Left lobe of liver (tissue), 2 donors: ENCODE data around the gene FZD8. TPM values are rescaled to one million over a fixed set of nuclear protein-coding genes. Genes with fewer than 3 reads are reported as not detected.
A peak's percentile ranks its signal among the peaks of the same experiment; 100 is the strongest.

ENCODE experiments used
- ATAC-seq: fragments of 200-7000 bp; cut with Tn5 transposase; one replicate; pipeline ENCODE4 v1.9.1; 2020; ENCODE audit warnings: mild to moderate bottlenecking, moderate library complexity
- DNase-seq: peaks from one replicate; pipeline ENCODE4 v3.0.0-alpha.2; 2020; ENCODE audit warnings: low spot score
- total RNA-seq: library from RNA; stranded (reverse); gene quantifications from one replicate; pipeline ENCODE4 v1.2.1, GENCODE V29; 2021
- donor health status: DM: no; HTN: no; CAD: no; lungs with moderate emphysema.
- donor health status: DM: no; HTN: yes; CAD: no.

FZD8 gene
- total RNA-seq, 1 donor from 2014 or later = 5.7 TPM

GRCh38 chr10:35607475-35608327 lies 34.4 kb downstream of the FZD8 start:
- no peak for ATAC-seq
- no peak for DNase-seq

DNA sequence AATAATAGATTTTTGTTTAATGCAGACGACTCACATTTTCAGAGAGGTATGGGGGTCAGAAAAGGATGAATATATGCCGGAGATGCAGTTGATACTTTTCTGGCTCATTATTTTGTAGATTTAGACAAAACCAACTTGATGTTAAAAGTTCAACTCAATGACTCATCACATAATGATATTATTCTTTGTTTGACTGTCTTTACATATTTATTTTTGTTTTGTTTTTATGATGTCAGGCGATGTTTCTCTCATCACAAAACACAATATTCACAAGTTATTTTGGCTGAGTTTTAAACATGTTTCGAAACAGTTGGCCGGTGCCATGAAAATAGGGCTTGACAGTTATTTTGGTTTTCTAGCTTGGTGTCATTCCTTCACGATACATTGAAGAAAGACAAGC lies 35.7 kb downstream of the FZD8 start:
- DNase-seq (no peak), ATAC-seq (no peak)

- ATAC-seq = no peak
- DNase-seq = no peak
Measured at GRCh38 chr10:35605191-35605590, 36.9 kb downstream of the FZD8 start, which contains the start of gene GJD4. GJD4 (plus strand) TSS chr10:35605341; CDS start chr10:35605568, 227 bp downstream.

DNA sequence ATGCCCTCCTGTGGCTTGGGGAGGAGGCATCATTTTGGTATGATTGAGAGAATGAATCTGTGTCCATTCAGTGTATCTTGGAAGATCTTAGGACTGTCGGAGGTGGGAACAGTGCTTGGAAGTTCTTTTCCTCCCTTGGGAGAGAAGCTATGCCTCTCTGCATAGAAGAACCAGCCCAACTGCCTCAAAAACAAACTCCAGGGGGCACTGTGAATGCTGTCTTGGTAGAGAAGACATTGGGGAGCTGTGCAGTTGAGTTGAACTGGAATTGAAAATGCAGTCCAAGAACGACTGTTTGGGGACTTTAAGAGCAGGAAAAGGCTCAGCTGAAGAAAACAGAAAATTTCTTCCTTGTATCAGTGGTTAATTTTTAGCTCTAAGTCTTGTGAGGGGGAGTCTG lies 41.9 kb downstream of the FZD8 start:
- DNase-seq (no peak), ATAC-seq (no peak)

- ATAC-seq = peak; percentile 80
- DNase-seq = no peak
Measured at GRCh38 chr10:35598379-35598778, 43.7 kb downstream of the FZD8 start.

- ATAC-seq = no peak
- no peak for DNase-seq
Measured at GRCh38 chr10:35595106-35595505, 47.0 kb downstream of the FZD8 start.

DNA sequence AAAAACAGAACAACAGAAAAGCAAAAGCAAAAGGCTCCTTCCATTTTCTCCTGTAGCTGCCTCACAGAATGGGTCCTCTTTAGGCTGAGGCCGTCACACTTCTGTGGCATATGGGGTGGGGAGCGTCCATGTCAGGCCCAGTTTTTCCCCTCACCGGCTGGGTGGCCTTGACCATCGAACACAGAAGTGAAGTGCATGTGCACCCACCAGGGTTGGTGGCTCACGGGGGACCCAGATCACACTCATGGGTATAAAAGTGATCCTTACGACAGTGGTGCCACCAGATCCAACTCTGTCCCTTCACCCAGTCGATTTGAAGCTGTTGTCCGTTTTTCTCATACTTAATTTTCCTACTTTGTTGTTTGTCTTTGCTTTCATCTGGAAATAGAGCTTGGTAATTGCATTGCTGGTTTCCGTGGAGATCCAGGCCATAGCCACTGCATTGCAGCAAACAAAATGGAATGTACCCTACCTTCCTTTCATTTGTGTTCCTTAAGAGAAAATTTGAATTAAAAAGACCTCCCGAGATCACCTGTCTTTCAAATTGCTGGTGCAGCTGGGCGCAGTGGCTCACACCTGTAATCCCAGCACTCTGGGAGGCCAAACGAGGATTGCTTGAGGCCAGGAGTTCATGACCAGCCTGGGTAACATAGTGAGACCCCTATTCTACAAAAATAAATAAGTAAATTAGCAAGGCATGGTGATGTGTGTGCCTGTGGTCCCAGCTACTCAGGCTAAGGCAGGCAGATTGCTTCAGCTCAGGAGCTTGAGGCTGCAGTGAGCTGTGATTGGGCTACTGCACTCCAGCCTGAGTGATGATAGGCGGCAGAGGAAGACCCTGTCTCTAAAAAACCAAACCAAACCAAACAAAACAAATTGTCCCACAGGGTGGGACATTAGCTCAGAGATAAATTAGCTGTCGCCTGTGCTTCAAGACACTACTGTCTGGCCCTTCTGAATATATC lies 47.7 kb downstream of the FZD8 start:
- no peak for DNase-seq
- ATAC-seq = no peak

DNA sequence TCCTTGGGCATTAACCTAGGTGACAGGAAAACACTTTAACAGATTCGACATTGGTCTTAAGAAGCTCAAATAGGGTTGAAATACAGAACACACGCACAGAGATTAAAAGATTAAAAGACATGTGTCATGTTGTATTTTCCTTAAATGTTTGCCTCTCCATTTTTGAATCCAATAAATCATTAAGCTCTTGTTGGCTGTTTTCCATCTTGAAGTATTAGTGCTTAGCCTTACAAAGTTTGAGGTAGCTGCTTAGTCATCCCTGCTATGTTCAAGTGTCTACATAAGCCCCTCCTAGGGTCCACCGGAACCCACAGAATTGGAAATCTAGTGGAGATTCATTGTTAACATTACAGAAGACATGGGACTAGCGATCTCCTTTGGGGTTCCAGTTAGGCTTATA lies 49.7 kb downstream of the FZD8 start:
- DNase-seq (no peak), ATAC-seq (no peak)

DNA sequence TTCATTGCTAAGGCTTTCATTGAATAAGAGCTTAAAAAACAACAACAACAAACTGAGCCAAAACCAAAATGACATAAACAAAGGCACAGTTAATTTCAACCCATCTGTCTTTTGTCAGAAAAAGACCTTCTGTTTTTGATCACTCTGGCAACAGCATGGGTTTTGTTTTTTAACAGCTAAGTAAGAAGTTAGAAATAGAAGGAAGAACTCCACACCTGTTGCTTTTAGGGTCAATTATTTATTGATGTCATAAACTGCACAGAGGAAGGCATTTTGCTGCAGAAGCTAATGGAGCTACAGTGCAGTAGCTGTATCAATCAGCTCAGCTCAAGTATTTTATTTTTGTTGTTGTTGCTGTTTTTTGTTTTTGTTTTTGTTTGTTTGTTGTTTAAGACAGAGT lies 53.3 kb downstream of the FZD8 start:
- DNase-seq = no peak
- no peak for ATAC-seq

Other genes starting within 250 kb of the FZD8 start
- gene GJD4, start 37.0 kb downstream of the FZD8 start, total RNA-seq = not detected